Measurements from ENCODE around the gene PAMR1. TPM values are rescaled to one million over a fixed set of nuclear protein-coding genes. Genes with fewer than 3 reads are reported as not detected.

Gene PAMR1
- total RNA-seq, 2 donors from 2014 or later = 3.8 to 8.0 TPM

- intact Hi-C loops (cut with DNase I, micrococcal nuclease) = no loop called here
- ATAC-seq (no peak), DNase-seq (no peak)
Observed at GRCh38 chr11:35419830-35420333, 105.5 kb downstream of the PAMR1 start.

GRCh38 chr11:35419184-35419829 is 106.1 kb downstream of the PAMR1 start, which contains the start of gene SLC1A2:
TSS of gene SLC1A2 (minus strand) at chr11:35419558. CDS start at chr11:35418966, 592 bp downstream.
- intact Hi-C loops (cut with DNase I, micrococcal nuclease) = no loop called here
- no peak for DNase-seq

GRCh38 chr11:35418282-35419183 is 106.9 kb downstream of the PAMR1 start:
- ATAC-seq = no peak
- no peak for DNase-seq
- intact Hi-C loops (cut with DNase I, micrococcal nuclease) = no loop called here

More at GRCh38 chr11:35419184-35419829, 106.1 kb downstream of the PAMR1 start, which contains the start of gene SLC1A2:
- no peak for ATAC-seq

- intact Hi-C loops (cut with DNase I, micrococcal nuclease) = no loop called here
- no peak for ATAC-seq
- DNase-seq = no peak
Observed at GRCh38 chr11:35415487-35415886, 109.9 kb downstream of the PAMR1 start.

GRCh38 chr11:35414776-35415175 is 110.6 kb downstream of the PAMR1 start:
- no peak for DNase-seq
- ATAC-seq = no peak
- intact Hi-C loops (cut with DNase I, micrococcal nuclease) = no loop called here

- ATAC-seq = no peak
- intact Hi-C loops (cut with DNase I, micrococcal nuclease) = no loop called here
- DNase-seq = no peak
Observed at GRCh38 chr11:35414311-35414710, 111.1 kb downstream of the PAMR1 start.

- no peak for ATAC-seq
- intact Hi-C loops (cut with DNase I, micrococcal nuclease) = no loop called here
- no peak for DNase-seq
Observed at GRCh38 chr11:35413598-35413997, 111.8 kb downstream of the PAMR1 start.

GRCh38 chr11:35412285-35412684 is 113.1 kb downstream of the PAMR1 start:
- intact Hi-C loops (cut with DNase I, micrococcal nuclease) = no loop called here
- no peak for ATAC-seq
- DNase-seq = no peak

- DNase-seq (no peak), ATAC-seq (no peak)
- intact Hi-C loops (cut with DNase I, micrococcal nuclease) = loop anchor here in 1 of 2 donors (10.0 kb wide), 1 partner anchor 822 kb away; no protein-coding TSS in a partner anchor
Observed at GRCh38 chr11:35407041-35407440, 118.4 kb downstream of the PAMR1 start.

GRCh38 chr11:35404388-35404775 is 121.0 kb downstream of the PAMR1 start:
- intact Hi-C loops (cut with DNase I, micrococcal nuclease) = loop anchor here in 1 of 2 donors (10.0 kb wide), 1 partner anchor 820 kb away; no protein-coding TSS in a partner anchor
- peak in 1 of 2 donors; percentile 52 for DNase-seq
- ATAC-seq = peak; percentile 65

- DNase-seq (no peak), ATAC-seq (no peak)
- intact Hi-C loops (cut with DNase I, micrococcal nuclease) = loop anchor here in 1 of 2 donors (10.0 kb wide), 1 partner anchor 819 kb away; no protein-coding TSS in a partner anchor
Observed at GRCh38 chr11:35403765-35404387, 121.5 kb downstream of the PAMR1 start.

GRCh38 chr11:35402751-35403660 is 122.4 kb downstream of the PAMR1 start:
- DNase-seq (no peak), ATAC-seq (no peak)
- intact Hi-C loops (cut with DNase I, micrococcal nuclease) = loop anchor here in 1 of 2 donors (10.0 kb wide), 1 partner anchor 818 kb away; no protein-coding TSS in a partner anchor

- no peak for ATAC-seq
- DNase-seq = no peak
- intact Hi-C loops (cut with DNase I, micrococcal nuclease) = loop anchor here in 1 of 2 donors (10.0 kb wide), 1 partner anchor 404 kb away; no protein-coding TSS in a partner anchor
Observed at GRCh38 chr11:35398881-35399280, 126.5 kb downstream of the PAMR1 start.

- DNase-seq (no peak), ATAC-seq (no peak)
- intact Hi-C loops (cut with DNase I, micrococcal nuclease) = loop anchor here in 1 of 2 donors (5.0 to 10.0 kb wide), 2 partner anchors 400 to 473 kb away; no protein-coding TSS in a partner anchor
Observed at GRCh38 chr11:35394941-35395340, 130.5 kb downstream of the PAMR1 start.

GRCh38 chr11:35393098-35393497 is 132.3 kb downstream of the PAMR1 start:
- intact Hi-C loops (cut with DNase I, micrococcal nuclease) = loop anchor here in 1 of 2 donors (5.0 to 10.0 kb wide), 2 partner anchors 398 to 471 kb away; no protein-coding TSS in a partner anchor
- ATAC-seq (no peak), DNase-seq (no peak)

GRCh38 chr11:35391922-35392688 is 133.3 kb downstream of the PAMR1 start:
- DNase-seq = peak; percentile 63 to 87
- peak; percentile 75 for ATAC-seq
- intact Hi-C loops (cut with DNase I, micrococcal nuclease) = loop anchor here in 1 of 2 donors (5.0 to 10.0 kb wide), 2 partner anchors 397 to 470 kb away; no protein-coding TSS in a partner anchor
